Activated B cell treated with CpG ODN at 0.5 μM for 24 hours (primary cell): Measurements from ENCODE around the gene ST6GALNAC2. TPM values are rescaled to one million over a fixed set of nuclear protein-coding genes. Genes with fewer than 3 reads are reported as not detected.

Experiments
- ATAC-seq: fragments of 200-7000 bp; cut with Tn5 transposase; one replicate; pipeline ENCODE4 v1.10.0; 2021; ENCODE audit warnings: low read depth, mild to moderate bottlenecking, moderate library complexity
- CTCF ChIA-PET: fragments of 350-600 bp; sonication (Branson Sonifier 250); formaldehyde crosslinking; loops from one replicate; lab custom pipeline; 2021; ENCODE audit warnings: antibody characterized with exemption; lab: Charles Lee
- POLR2A ChIA-PET: fragments of 350-600 bp; sonication (Branson Sonifier 250); formaldehyde crosslinking; loops from one replicate; lab custom pipeline; 2021; ENCODE audit warnings: antibody characterized with exemption; lab: Charles Lee
- DNase-seq: peaks from one replicate; pipeline ENCODE4 v3.0.0; 2022
- H3K27ac Mint-ChIP-seq: one replicate; pipeline ENCODE4 v1.8.0; 2020; ENCODE audit warnings: mixed read lengths
- H3K27me3 Mint-ChIP-seq: one replicate; pipeline ENCODE4 v1.8.0; 2021; ENCODE audit warnings: mixed read lengths
- H3K36me3 Mint-ChIP-seq: one replicate; pipeline ENCODE4 v1.8.0; 2021; ENCODE audit warnings: low read depth, mixed read lengths
- H3K4me1 Mint-ChIP-seq: one replicate; pipeline ENCODE4 v1.8.0; 2021; ENCODE audit warnings: mixed read lengths
- H3K4me3 Mint-ChIP-seq: one replicate; pipeline ENCODE4 v1.8.0; 2020; ENCODE audit warnings: mild to moderate bottlenecking, mixed read lengths
- H3K9me3 Mint-ChIP-seq: one replicate; pipeline ENCODE4 v1.8.0; 2020; ENCODE audit warnings: mixed read lengths
- intact Hi-C: fragments of 100-400 bp; cut with micrococcal nuclease; formaldehyde crosslinking; loops from one replicate; pipeline ENCODE4 v1.15.1; 2024
- total RNA-seq: library from RNA; stranded (reverse); gene quantifications from 2 replicates; pipeline ENCODE4 v1.2.3, GENCODE V29; 2022
- TF ChIP-seq, protein P1 (sequence below): fragments of 200-600 bp; IDR thresholded peaks from one replicate; pipeline ENCODE4 v1.8.0; 2022; ENCODE audit warnings: antibody characterized with exemption, mild to moderate bottlenecking

The ST6GALNAC2 gene
- total RNA-seq, 1 donor from 2014 or later: not detected

DNA sequence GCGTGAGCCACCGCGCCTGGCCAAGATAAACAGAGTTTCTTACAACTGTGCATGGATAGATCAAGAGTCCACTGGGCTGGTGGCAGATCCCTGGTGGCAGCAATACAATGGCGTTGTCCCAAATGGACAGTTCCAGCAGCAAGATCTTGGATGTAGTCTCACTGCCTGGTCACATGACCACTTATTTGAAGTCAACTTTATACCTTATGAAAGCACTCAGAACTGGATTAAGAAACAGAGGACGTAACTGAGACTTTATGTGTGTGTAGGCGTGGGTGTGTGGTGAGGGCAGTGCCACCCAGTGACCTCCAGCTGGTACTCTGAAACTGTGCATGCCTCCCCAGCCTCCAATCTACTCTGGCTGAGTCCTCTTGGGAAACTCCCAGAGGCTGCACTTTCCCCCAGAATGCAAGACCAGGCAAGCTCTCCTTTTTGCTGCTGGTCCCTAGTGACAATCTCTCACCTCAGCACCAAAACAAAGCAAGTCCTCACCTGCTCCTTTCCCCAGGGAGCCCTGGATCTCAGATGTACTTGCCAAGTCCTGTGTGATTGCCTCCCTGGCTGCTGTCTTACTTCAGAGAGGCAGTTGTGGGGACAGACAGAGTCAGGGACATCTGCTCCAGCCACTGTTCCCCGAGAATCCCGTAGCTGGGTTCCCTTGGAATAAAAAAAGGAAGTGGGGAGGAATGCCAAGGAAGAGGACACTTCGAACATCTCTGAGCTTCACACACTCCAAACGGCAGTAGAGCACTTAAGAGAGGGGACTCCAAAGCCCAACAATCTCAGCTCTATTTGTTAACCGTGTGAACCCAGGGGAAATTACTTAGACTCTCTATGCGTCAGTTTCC is 11.7 kb upstream of the ST6GALNAC2 start:
- H3K9me3 Mint-ChIP-seq: no peaks in the 10 kb centered on the region
- H3K27me3 Mint-ChIP-seq: peaks cover 36% of the 10 kb centered on the region
- H3K4me3 Mint-ChIP-seq: no peak overlapping the region
- H3K36me3 Mint-ChIP-seq: no peaks in the 10 kb centered on the region
- no peaks in the 10 kb centered on the region for H3K4me1 Mint-ChIP-seq
- TF ChIP-seq, protein P1, sequence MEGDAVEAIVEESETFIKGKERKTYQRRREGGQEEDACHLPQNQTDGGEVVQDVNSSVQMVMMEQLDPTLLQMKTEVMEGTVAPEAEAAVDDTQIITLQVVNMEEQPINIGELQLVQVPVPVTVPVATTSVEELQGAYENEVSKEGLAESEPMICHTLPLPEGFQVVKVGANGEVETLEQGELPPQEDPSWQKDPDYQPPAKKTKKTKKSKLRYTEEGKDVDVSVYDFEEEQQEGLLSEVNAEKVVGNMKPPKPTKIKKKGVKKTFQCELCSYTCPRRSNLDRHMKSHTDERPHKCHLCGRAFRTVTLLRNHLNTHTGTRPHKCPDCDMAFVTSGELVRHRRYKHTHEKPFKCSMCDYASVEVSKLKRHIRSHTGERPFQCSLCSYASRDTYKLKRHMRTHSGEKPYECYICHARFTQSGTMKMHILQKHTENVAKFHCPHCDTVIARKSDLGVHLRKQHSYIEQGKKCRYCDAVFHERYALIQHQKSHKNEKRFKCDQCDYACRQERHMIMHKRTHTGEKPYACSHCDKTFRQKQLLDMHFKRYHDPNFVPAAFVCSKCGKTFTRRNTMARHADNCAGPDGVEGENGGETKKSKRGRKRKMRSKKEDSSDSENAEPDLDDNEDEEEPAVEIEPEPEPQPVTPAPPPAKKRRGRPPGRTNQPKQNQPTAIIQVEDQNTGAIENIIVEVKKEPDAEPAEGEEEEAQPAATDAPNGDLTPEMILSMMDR: no peak
- intact Hi-C loops: no loop called here
- CTCF ChIA-PET: no interaction called here
- ATAC-seq: no peak
- POLR2A ChIA-PET: no interaction called here
- DNase-seq: no peak
- no peak overlapping the region for H3K27ac Mint-ChIP-seq

DNA sequence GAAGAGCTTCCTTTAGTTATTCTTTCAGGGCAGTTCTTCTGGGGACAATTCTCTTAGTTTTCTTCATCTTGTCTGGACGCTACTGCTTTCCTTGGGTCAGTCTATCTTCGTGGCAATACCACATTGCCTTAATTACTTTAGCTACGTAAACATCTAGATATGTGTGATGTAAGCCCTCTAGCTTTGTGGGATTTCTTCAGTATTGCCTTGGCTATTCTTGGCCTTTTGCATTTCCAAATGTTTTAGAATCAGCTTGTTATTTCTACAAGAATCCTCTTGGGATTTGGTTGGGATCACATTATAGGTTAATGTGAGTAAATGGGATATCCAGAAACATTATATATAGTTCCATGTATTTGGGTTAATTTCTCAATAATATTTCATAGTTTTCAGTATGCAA is 9.0 kb upstream of the ST6GALNAC2 start:
- H3K9me3 Mint-ChIP-seq: no peaks in the 10 kb centered on the region
- intact Hi-C loops: no loop called here
- no peaks in the 10 kb centered on the region for H3K4me1 Mint-ChIP-seq
- ATAC-seq: no peak
- no peaks in the 10 kb centered on the region for H3K36me3 Mint-ChIP-seq
- no peak overlapping the region for H3K4me3 Mint-ChIP-seq
- POLR2A ChIA-PET: interaction anchor here (0.7 kb wide), 1 partner anchor 423 kb away, joined by 4 read pairs; no protein-coding TSS in a partner anchor
- TF ChIP-seq, protein P1: no peak
- H3K27ac Mint-ChIP-seq: no peak overlapping the region
- H3K27me3 Mint-ChIP-seq: peaks cover 20% of the 10 kb centered on the region
- no peak for DNase-seq
- CTCF ChIA-PET: interaction anchor here (2.0 kb wide), 1 partner anchor 30 kb away, joined by 5 read pairs; no protein-coding TSS in a partner anchor

DNA sequence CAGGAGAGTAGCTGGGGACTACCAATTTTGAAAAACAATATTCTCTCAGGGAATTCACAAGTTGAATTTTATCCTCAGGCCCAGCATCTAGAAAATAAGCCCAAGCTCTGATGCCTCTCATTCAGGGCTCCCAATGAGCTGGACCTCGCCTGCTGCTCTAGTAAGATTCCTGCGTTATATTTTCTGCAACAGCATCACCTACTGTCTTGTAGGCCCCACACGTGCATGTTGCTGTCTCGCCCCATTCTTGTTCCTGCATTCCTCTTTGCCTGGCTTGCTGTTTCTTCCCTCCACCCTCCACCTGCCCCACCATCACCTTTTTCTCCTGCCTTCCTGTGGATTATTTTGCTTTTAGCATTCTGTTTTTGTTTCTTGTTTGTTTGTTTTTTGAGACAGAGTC is 8.3 kb upstream of the ST6GALNAC2 start:
- ATAC-seq (no peak), DNase-seq (no peak)
- intact Hi-C loops: no loop called here
- TF ChIP-seq, protein P1: no peak
- peaks cover 26% of the 10 kb centered on the region for H3K27me3 Mint-ChIP-seq
- H3K36me3 Mint-ChIP-seq: no peaks in the 10 kb centered on the region
- H3K9me3 Mint-ChIP-seq: no peaks in the 10 kb centered on the region
- H3K4me1 Mint-ChIP-seq: no peaks in the 10 kb centered on the region
- CTCF ChIA-PET: interaction anchor here (2.0 kb wide), 1 partner anchor 30 kb away, joined by 5 read pairs; no protein-coding TSS in a partner anchor
- H3K4me3 Mint-ChIP-seq: no peak overlapping the region
- no peak overlapping the region for H3K27ac Mint-ChIP-seq
- POLR2A ChIA-PET: no interaction called here

DNA sequence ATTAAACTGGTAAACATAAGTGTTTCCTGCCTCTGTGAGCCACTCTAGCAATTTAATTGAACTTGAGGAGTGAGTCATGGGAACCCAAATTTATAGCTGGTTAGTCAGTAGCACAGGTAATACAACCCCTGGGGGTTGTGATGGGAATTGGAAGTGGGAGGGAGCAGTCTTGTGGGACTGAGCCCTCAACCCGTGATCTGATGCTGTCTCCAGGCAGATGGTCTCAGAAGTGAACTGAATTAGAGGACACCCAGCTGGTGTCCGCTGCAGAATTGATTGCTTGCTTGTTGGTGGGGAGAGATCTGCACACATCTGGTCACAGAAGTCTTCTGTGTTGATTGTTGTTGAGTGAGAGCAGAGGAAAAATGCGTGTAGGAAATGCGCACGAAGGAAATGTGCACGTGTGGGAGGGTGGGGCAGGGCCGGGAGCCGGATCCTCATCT is 7.7 kb upstream of the ST6GALNAC2 start:
- no peaks in the 10 kb centered on the region for H3K36me3 Mint-ChIP-seq
- peaks cover 29% of the 10 kb centered on the region for H3K27me3 Mint-ChIP-seq
- intact Hi-C loops: no loop called here
- no peak overlapping the region for H3K4me3 Mint-ChIP-seq
- CTCF ChIA-PET: interaction anchor here (2.0 kb wide), 1 partner anchor 31 kb away, joined by 5 read pairs; no protein-coding TSS in a partner anchor
- H3K27ac Mint-ChIP-seq: no peak overlapping the region
- DNase-seq: no peak
- H3K4me1 Mint-ChIP-seq: no peaks in the 10 kb centered on the region
- TF ChIP-seq, protein P1: no peak
- POLR2A ChIA-PET: no interaction called here
- ATAC-seq: no peak
- H3K9me3 Mint-ChIP-seq: no peaks in the 10 kb centered on the region

DNA sequence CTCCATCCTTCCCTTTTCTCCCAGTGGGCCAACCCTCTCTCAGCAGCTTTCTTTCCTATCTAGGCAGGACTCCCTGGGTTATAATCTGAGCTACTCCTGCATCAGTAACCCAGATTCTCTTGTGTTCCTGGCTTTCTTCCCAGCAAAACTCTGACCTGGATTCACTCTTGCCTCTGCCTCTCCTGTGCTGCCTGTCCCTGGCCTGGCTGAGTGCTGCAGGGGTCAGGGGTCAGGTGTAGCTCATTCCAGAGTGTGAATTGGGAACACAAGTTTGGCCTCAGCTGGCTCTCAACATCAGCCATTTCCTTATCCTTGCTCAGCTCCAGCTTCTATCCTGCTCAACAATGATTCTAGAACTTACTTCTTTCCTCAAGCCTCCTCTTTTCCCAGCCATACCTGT is 2.5 kb upstream of the ST6GALNAC2 start:
- ATAC-seq: no peak
- DNase-seq: no peak
- intact Hi-C loops: loop anchor here (5.0 kb wide), 1 partner anchor 34 kb away; no protein-coding TSS in a partner anchor
- Mint-ChIP-seq H3K4me1 (peaks cover 18% of the 10 kb centered on the region), H3K9me3 (no peaks in the 10 kb centered on the region), H3K4me3 (no peak overlapping the region), H3K27me3 (peaks cover 34% of the 10 kb centered on the region), H3K36me3 (no peaks in the 10 kb centered on the region), H3K27ac (no peak overlapping the region)
- TF ChIP-seq, protein P1: no peak
- ChIA-PET CTCF (no interaction called here), POLR2A (interaction anchor here (0.8 kb wide), 1 partner anchor 22 kb away, joined by 7 read pairs; no protein-coding TSS in a partner anchor)
